OCI-LY3 (cell line): ENCODE results near the gene RAP1GAP.

Experiments
- H2AFZ ChIP-seq: fragments of 200-600, 300-600 bp; shearing (Covaris generic); 2 replicates; pipeline ENCODE4 v1.6.0; 2014; ENCODE audit warnings: antibody characterized with exemption, low read depth, low read length
- H3K27ac ChIP-seq: fragments of 200-600, 300-600 bp; sonication (generic); 2 replicates; pipeline ENCODE4 v1.5.1; 2014; ENCODE audit warnings: mild to moderate bottlenecking, low read length, moderate library complexity, mixed read lengths
- H3K27me3 ChIP-seq: fragments of 200-600, 300-600 bp; sonication (generic); 2 replicates; pipeline ENCODE4 v1.6.1; 2014; ENCODE audit warnings: low read depth, low read length, mixed read lengths
- H3K36me3 ChIP-seq: fragments of 200-600, 300-600 bp; sonication (generic); replicated peaks from 2 replicates; pipeline ENCODE3; 2014; ENCODE audit warnings: low read depth, low read length, mixed read lengths
- H3K4me1 ChIP-seq: fragments of 300-600, 200-600 bp; sonication (generic); 2 replicates; pipeline ENCODE4 v1.6.1; 2014; ENCODE audit warnings: low read length, mixed read lengths
- H3K4me2 ChIP-seq: fragments of 200-600, 300-600 bp; sonication (generic); 2 replicates; pipeline ENCODE4 v1.6.1; 2014; ENCODE audit warnings: low read length, mixed read lengths
- H3K4me3 ChIP-seq: fragments of 300-600, 200-600 bp; sonication (generic); 2 replicates; pipeline ENCODE4 v1.5.1; 2014; ENCODE audit warnings: antibody characterized with exemption, mild to moderate bottlenecking, low read length, moderate library complexity
- H3K79me2 ChIP-seq: fragments of 300-600, 200-600 bp; shearing (Covaris generic); 2 replicates; pipeline ENCODE4 v1.6.1; 2014; ENCODE audit warnings: mild to moderate bottlenecking, low read length, mixed read lengths
- H3K9ac ChIP-seq: fragments of 300-600, 200-600 bp; shearing (Covaris generic); 2 replicates; pipeline ENCODE4 v1.6.0; 2014; ENCODE audit warnings: mild to moderate bottlenecking, low read length, moderate library complexity
- H3K9me3 ChIP-seq: fragments of 200-600, 300-600 bp; shearing (Covaris generic); 2 replicates; pipeline ENCODE4 v1.6.1; 2014; ENCODE audit warnings: low read length, mixed read lengths; ENCODE audit not compliant: insufficient read depth
- H4K20me1 ChIP-seq: fragments of 200-600, 300-600 bp; sonication (generic); 2 replicates; pipeline ENCODE4 v1.6.1; 2016; ENCODE audit warnings: low read length, mixed read lengths; ENCODE audit not compliant: insufficient read depth
- EZH2phosphoT487 ChIP-seq: fragments of 200-600 bp; shearing (Covaris generic); IDR thresholded peaks from 2 replicates; pipeline ENCODE4 v1.6.1; 2018; ENCODE audit warnings: antibody characterized with exemption, mixed run types, low read depth
- TF ChIP-seq, protein P1 (sequence below): fragments of 200-600, 300-600 bp; sonication (generic); IDR thresholded peaks from 2 replicates; pipeline ENCODE4 v1.5.1; 2014; ENCODE audit warnings: antibody characterized with exemption, low read length, low read depth

RAP1GAP gene

GRCh38 chr1:21603177-21604138 is 65.7 kb downstream of the RAP1GAP start:
- H2AFZ ChIP-seq: no peak overlapping the region
- no peak overlapping the region for H3K27ac ChIP-seq
- no peak overlapping the region for H3K4me3 ChIP-seq
- no peaks in the 10 kb centered on the region for H3K9me3 ChIP-seq
- H3K4me2 ChIP-seq: no peak overlapping the region
- H3K79me2 ChIP-seq: no peaks in the 10 kb centered on the region
- no peaks in the 10 kb centered on the region for H4K20me1 ChIP-seq
- no peaks in the 10 kb centered on the region for H3K27me3 ChIP-seq
- H3K36me3 ChIP-seq: no peaks in the 10 kb centered on the region
- H3K9ac ChIP-seq: no peak overlapping the region
- TF ChIP-seq EZH2phosphoT487: no peak
- TF ChIP-seq, protein P1, sequence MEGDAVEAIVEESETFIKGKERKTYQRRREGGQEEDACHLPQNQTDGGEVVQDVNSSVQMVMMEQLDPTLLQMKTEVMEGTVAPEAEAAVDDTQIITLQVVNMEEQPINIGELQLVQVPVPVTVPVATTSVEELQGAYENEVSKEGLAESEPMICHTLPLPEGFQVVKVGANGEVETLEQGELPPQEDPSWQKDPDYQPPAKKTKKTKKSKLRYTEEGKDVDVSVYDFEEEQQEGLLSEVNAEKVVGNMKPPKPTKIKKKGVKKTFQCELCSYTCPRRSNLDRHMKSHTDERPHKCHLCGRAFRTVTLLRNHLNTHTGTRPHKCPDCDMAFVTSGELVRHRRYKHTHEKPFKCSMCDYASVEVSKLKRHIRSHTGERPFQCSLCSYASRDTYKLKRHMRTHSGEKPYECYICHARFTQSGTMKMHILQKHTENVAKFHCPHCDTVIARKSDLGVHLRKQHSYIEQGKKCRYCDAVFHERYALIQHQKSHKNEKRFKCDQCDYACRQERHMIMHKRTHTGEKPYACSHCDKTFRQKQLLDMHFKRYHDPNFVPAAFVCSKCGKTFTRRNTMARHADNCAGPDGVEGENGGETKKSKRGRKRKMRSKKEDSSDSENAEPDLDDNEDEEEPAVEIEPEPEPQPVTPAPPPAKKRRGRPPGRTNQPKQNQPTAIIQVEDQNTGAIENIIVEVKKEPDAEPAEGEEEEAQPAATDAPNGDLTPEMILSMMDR: no peak
- no peaks in the 10 kb centered on the region for H3K4me1 ChIP-seq

GRCh38 chr1:21601278-21602048 is 67.7 kb downstream of the RAP1GAP start:
- no peak overlapping the region for H2AFZ ChIP-seq
- no peaks in the 10 kb centered on the region for H3K36me3 ChIP-seq
- no peak overlapping the region for H3K4me3 ChIP-seq
- no peaks in the 10 kb centered on the region for H3K9me3 ChIP-seq
- no peak overlapping the region for H3K4me2 ChIP-seq
- no peaks in the 10 kb centered on the region for H4K20me1 ChIP-seq
- H3K27ac ChIP-seq: no peak overlapping the region
- no peaks in the 10 kb centered on the region for H3K4me1 ChIP-seq
- no peak overlapping the region for H3K9ac ChIP-seq
- H3K27me3 ChIP-seq: no peaks in the 10 kb centered on the region
- H3K79me2 ChIP-seq: no peaks in the 10 kb centered on the region
- no peak for TF ChIP-seq EZH2phosphoT487
- TF ChIP-seq, protein P1: no peak

DNA sequence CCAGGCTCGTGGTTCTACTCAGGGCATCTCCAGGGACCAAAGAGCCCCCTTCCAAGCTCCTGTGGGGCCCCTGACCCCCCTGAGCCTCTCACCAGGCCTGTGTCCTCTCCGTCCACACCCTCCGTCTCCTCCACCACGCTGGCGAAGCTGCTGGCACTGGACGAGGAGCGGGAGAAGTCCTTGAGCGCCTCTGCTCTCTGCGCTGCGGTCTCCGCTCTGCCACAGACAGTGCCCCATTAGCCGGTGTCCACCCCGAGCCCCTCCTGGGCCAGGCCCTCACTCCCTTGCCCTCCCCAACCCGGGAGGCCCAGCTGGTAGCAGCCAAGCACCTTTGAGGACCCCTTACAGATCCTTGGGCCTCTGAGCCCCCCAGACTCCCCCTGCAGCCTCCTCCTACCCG is 69.8 kb downstream of the RAP1GAP start:
- Histone ChIP-seq H3K4me2 (no peak overlapping the region), H3K9me3 (no peaks in the 10 kb centered on the region), H3K27ac (no peak overlapping the region), H3K4me3 (no peak overlapping the region), H2AFZ (no peak overlapping the region), H3K27me3 (no peaks in the 10 kb centered on the region), H3K36me3 (no peaks in the 10 kb centered on the region), H3K9ac (no peak overlapping the region), H3K79me2 (no peaks in the 10 kb centered on the region), H4K20me1 (no peaks in the 10 kb centered on the region), H3K4me1 (no peaks in the 10 kb centered on the region)
- TF ChIP-seq, protein P1: no peak
- no peak for TF ChIP-seq EZH2phosphoT487

- H3K79me2 ChIP-seq: no peaks in the 10 kb centered on the region
- H3K27me3 ChIP-seq: no peaks in the 10 kb centered on the region
- no peaks in the 10 kb centered on the region for H3K4me1 ChIP-seq
- H3K4me2 ChIP-seq: no peak overlapping the region
- no peak overlapping the region for H3K27ac ChIP-seq
- H3K9ac ChIP-seq: no peak overlapping the region
- no peaks in the 10 kb centered on the region for H3K36me3 ChIP-seq
- H3K4me3 ChIP-seq: no peak overlapping the region
- no peak for TF ChIP-seq EZH2phosphoT487
- TF ChIP-seq, protein P1: no peak
- H3K9me3 ChIP-seq: no peaks in the 10 kb centered on the region
- no peak overlapping the region for H2AFZ ChIP-seq
- no peaks in the 10 kb centered on the region for H4K20me1 ChIP-seq
Measured at GRCh38 chr1:21598904-21599303, 70.3 kb downstream of the RAP1GAP start.
